ENCODE results near the gene IL17C. TPM values are rescaled to one million over a fixed set of nuclear protein-coding genes. Genes with fewer than 3 reads are reported as not detected.

Gene IL17C
- 0.77 TPM in 1 of 2 replicates, not detected in the other for polyA plus RNA-seq (2014; cell fraction: cytosol; rRNA removed)
- polyA plus RNA-seq (2014; cell fraction: nucleus; rRNA removed), result not detected in 2 replicates

GRCh38 chr16:88638323-88639230, at the start of gene IL17C:
IL17C (plus strand) TSS chr16:88638572; CDS start chr16:88638642, 70 bp downstream.
- no peak for DNase-seq (ENCODE audit: low spot score)

DNA sequence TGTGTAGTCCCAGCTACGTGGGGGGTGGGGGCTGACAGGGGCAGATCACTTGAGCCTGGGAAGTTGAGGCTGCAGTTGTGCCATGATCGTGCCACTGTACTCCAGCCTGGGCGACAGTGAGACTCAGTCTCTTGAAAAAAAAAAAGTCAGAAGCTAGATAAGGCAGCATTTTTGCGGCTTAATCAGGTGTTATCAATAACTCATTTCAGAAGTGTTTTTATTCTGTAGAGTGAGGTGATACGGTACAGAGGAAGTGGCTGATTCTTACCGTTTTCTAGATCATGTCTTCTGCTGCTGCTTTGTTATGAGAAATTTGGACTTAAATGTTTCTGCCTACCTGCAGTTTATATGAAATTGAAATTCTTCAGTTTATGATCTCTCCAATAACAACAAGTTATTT, 49.6 kb upstream of the IL17C start:
- no peak for DNase-seq (ENCODE audit: low spot score)

DNA sequence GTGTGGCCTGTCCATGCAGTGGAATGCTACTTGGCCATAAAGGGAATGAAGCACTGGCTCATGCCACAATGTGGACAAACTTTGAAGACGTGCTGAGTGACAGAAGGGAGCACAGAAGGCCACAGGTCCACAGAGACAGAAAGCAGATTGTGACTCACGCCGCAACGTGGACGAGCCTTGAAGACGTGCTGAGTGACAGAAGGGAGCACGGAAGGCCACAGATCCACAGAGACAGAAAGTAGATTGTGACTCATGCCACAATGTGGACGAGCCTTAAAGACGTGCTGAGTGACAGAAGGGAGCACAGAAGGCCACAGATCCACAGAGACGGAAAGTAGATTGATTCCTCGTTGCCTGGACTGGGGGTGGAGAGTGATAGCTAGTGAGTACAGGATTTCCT, 48.9 kb upstream of the IL17C start:
- no peak for DNase-seq (ENCODE audit: low spot score)

DNA sequence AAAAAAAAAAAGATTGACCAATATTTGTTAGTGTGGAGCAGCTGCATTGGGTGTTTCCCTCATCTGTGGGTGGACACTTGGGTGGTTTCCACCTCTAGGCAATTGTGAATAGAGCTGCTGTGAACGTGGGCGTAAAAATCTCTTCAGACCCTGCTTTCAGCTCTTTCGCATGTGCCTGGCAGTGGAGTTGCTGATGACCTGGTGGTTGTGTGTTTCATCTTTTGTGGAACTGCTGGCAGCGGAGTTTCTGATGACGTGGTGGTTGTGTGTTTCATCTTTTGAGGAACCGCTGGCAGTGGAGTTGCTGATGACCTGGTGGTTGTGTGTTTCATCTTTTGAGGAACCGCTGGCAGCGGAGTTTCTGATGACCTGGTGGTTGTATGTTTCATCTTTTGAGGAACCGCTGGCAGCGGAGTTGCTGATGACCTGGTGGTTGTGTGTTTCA, 46.8 kb upstream of the IL17C start:
- DNase-seq (ENCODE audit: low spot score), result no peak

DNA sequence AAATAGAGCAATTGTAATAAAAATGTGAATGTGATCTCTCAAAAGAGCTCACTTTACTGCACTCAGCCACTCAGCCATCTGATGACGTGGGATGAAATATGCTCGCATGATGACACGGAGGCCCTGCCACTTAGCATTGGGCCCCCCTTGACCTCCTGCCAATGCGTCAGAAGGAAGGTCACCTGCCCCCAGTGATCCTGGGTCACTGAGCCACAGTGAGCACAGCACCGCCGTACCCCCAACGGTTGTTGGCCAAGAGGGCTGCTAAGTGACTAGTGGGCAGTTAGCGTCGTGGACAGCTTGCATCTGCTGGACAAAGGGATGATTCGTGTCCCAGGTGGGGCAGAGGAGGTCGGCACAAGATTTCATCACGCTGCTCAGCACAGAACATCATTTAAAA, 45.3 kb upstream of the IL17C start:
- DNase-seq (ENCODE audit: low spot score), result no peak

GRCh38 chr16:88593489-88593888, 44.9 kb upstream of the IL17C start:
- DNase-seq (ENCODE audit: low spot score), result no peak

DNA sequence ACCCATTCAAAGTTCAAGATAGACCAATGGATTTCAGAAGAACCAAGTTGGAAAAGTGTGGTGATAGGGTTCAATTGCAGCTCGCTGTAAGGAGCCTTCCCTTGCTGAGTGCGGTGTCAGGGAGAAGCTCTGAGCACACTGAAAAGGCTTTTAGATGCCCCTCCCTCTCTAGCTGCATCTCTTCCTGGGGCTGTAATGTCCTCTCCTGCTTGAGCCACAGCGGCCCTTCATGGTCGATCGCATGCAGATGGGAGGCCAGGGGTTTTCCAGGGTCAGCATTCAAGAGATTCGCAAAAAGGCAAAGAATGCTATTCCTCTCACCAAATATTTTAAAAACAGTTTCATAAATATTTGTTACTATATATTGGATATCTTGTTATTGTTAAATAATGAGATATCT, 44.5 kb upstream of the IL17C start:
- no peak for DNase-seq (ENCODE audit: low spot score)

GRCh38 chr16:88595101-88595500, 43.3 kb upstream of the IL17C start:
- DNase-seq (ENCODE audit: low spot score), result no peak

GRCh38 chr16:88595921-88596320, 42.5 kb upstream of the IL17C start:
- no peak for DNase-seq (ENCODE audit: low spot score)

DNA sequence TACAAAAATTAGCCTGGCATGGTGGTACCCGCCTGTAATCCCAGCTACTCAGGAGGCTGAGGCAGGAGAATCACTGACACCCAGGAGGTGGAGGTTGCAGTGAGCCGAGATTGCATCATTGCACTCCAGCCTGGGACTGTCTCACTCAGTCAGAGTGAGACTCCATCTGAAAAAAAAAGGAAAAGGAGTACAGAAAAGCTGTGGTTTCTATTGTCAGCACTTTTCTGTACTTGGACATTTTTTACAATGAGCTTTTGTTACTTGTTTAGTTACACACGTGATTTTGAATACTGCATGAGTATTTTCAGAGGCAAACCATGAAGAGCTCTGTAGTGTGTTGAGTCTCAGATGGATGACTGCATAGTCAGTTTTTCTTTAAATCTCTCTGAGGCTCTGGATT, 41.9 kb upstream of the IL17C start:
- no peak for DNase-seq (ENCODE audit: low spot score)

- DNase-seq (ENCODE audit: low spot score), result no peak
These were observed 40.4 kb upstream of the IL17C start for GRCh38 chr16:88597856-88598491.

DNA sequence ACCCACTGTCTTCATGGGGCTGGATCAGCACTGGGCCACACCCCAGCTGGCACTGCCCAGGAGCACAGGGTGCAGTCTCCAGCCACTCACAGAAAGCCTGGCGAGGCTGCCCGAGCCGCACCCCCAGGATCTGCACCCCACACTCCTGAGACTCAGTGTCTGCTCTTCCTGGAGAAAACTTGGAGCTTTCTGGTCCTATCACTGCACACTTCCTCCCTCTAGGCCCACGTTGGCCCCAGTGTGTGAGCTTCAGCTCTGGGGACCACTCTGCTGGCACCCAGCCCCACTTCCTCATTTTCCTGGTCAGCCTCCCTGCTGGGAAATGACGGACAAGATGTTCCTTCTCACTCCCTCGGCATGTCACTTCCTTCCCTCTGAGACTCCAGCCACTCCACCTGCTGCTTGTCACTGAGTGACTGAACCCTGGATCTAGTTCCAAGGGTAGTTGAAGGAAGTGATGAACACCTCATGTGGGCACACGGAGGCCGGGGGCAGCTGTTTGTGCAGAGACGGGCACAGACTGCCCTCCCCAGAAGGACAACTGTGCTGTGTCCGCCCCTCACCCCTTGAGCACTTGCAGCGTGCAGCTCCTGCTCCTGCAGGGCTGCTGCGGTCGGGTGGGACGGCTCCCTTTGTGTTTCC, 39.2 kb upstream of the IL17C start:
- no peak for DNase-seq (ENCODE audit: low spot score)

GRCh38 chr16:88599825-88600538, 38.4 kb upstream of the IL17C start:
- no peak for DNase-seq (ENCODE audit: low spot score)

GRCh38 chr16:88600539-88600896, 37.9 kb upstream of the IL17C start:
- no peak for DNase-seq (ENCODE audit: low spot score)

DNA sequence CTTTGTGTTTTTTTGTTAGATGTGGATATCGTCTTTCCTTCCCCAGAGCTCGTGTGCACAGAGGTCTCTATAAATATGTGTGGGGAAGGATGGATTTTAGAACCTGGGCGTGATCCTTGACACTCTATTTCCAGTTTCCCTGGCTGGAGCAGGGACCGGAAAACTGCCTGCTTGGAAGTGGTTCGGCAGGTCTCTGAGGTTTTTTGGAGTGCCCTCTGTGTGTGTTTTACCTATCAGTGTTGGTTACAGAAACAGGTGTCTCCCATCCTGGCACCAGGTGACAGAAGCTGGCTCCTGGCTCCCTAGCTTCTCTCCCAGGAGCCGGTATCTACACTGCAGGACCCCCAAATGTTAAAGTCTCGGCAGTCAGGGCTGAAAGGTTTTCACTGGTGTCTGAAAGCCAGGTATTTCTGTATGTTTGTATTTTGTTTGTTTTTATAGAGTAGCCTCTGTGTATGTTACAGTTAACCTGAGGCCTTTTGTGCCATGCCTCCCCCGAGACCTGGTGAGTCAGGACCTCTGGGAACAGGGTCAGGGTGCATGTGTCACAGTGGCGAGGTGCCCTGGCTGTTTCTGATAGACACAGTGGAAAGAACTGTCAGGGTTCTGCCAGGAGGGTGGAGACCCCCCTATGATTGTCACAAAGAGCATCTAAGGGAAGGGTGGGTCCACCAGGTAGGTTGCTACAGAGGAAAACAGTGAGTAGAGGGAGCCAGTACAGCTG, 36.9 kb upstream of the IL17C start:
- DNase-seq (ENCODE audit: low spot score), result no peak

DNA sequence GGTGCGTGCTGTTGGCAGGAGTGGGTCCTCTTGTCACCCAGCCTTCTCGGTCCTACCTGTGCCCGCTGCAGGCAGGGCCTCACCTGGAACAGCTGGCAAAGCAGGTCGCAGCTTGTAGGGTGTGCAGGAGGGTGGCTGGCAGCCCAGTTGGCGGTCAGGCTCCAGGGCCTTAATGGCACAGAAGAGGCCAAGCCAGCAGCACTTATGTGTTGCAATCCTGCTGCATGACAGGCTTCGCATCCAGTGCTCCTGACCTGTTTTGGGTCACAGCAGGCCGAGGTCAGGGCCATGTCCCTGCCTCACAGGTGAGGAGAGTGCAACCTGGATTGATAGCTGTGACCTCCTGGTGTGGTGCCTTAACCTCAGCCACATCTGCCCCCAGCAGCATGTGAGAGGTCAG, 36.3 kb upstream of the IL17C start:
- DNase-seq (ENCODE audit: low spot score), result no peak

DNA sequence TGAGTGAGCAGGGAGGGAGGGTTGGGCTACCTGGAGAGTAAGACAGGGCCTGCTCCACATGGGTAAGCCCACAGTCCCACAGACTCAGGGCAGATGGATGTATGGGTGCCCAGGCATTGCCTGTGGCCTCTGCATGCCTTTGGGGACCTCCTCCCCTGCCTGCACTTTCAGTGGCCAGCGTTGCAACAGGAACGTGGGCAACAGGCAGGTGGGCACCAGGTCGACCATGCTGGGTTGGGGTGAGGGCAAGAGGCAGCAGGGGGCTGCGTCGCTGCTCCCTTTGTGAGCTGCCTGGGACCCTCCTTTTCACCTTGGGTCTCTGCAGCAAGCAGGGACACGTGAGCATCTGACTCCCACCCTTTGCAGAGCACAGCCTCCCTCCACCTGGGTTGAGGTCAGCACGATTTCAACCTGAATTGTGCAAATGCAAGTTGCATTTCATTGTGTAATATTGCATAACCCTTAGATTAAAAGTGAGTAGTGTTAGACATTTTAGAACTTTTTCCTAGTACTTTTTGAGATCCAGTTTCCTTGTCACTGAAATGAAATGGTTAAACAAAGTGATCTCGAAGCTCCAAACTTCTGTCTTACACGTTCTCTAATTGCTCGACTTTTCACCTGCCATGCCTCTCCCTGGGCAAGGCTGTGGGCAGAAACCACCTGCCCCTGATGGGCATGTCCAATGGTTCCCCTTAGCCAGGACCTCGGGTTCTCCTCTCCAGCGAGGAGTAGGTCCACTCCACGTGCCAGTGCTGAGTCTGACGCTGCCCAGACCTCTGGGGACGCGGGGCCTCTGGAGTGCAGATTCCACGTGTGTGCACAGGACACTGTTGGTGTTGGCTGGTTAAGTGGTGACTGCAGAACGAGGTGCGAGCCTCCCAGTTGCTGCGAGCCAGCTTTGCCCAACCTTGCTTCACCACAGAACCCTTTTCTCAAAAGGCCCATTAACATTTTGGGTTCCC, 32.9 kb upstream of the IL17C start:
- DNase-seq (ENCODE audit: low spot score), result no peak

- no peak for DNase-seq (ENCODE audit: low spot score)
These were observed 32.1 kb upstream of the IL17C start for GRCh38 chr16:88606148-88606757.

GRCh38 chr16:88608076-88608475, 30.3 kb upstream of the IL17C start:
- no peak for DNase-seq (ENCODE audit: low spot score)
